ENCODE measurements around the gene RASGRF1. TPM values are rescaled to one million over a fixed set of nuclear protein-coding genes. Genes with fewer than 3 reads are reported as not detected.

The RASGRF1 gene
- total RNA-seq, 4 donors from 2014 or later, result 0.13 to 0.23 TPM; not detected in 2

GRCh38 chr15:79122991-79123390, 32.4 kb upstream of the RASGRF1 start:
- no peak for ATAC-seq
- Histone ChIP-seq H3K9me3 (no peaks in the 10 kb centered on the region), H3K4me1 (no peaks in the 10 kb centered on the region), H3K4me3 (no peak overlapping the region), H3K27ac (no peak overlapping the region), H3K36me3 (no peaks in the 10 kb centered on the region), H3K27me3 (no peaks in the 10 kb centered on the region)
- no peak for TF ChIP-seq EP300 (IDR thresholded peaks at IDR 0.05)
- no peak for TF ChIP-seq POLR2AphosphoS5 (IDR thresholded peaks at IDR 0.05)
- TF ChIP-seq POLR2A (IDR thresholded peaks at IDR 0.05), result no peak
- TF ChIP-seq CTCF (IDR thresholded peaks at IDR 0.05), result no peak
- WGBS, 2 donors (ENCODE audit: low coverage in 1 of 2), result 17 to 75% methylated on average over 1 to 9 of the region's 12 CpGs

GRCh38 chr15:79122391-79122790, 31.8 kb upstream of the RASGRF1 start:
- Histone ChIP-seq H3K9me3 (no peaks in the 10 kb centered on the region), H3K4me3 (no peak overlapping the region), H3K36me3 (no peaks in the 10 kb centered on the region), H3K4me1 (no peaks in the 10 kb centered on the region), H3K27ac (no peak overlapping the region), H3K27me3 (no peaks in the 10 kb centered on the region)
- TF ChIP-seq CTCF (IDR thresholded peaks at IDR 0.05) (no peak), POLR2AphosphoS5 (IDR thresholded peaks at IDR 0.05) (no peak), EP300 (IDR thresholded peaks at IDR 0.05) (no peak)
- 85 to 95% methylated on average over 2 to 3 of the region's 5 CpGs for WGBS, 2 donors (ENCODE audit: low coverage in 1 of 2)
- no peak for ATAC-seq

GRCh38 chr15:79121571-79121970, 31.0 kb upstream of the RASGRF1 start:
- no peak for ATAC-seq

GRCh38 chr15:79117442-79118204, 27.0 kb upstream of the RASGRF1 start:
- Histone ChIP-seq H3K9me3 (peaks cover 0 to 8% (median 0%) of the 10 kb centered on the region in 3 donors), H3K36me3 (no peaks in the 10 kb centered on the region), H3K4me3 (no peak overlapping the region), H3K27ac (no peak overlapping the region), H3K27me3 (peaks cover 8% of the 10 kb centered on the region), H3K4me1 (peaks cover 0 to 4% (median 0%) of the 10 kb centered on the region in 3 donors)
- ATAC-seq, result no peak
- TF ChIP-seq POLR2AphosphoS5 (IDR thresholded peaks at IDR 0.05), result no peak
- no peak for TF ChIP-seq POLR2A (IDR thresholded peaks at IDR 0.05)
- no peak for TF ChIP-seq CTCF (IDR thresholded peaks at IDR 0.05)
- TF ChIP-seq EP300 (IDR thresholded peaks at IDR 0.05), result no peak
- WGBS, 2 donors (ENCODE audit: low coverage in 1 of 2), result 40 to 60% methylated on average over 1 to 3 of the region's 3 CpGs

More at GRCh38 chr15:79121571-79121970, 31.0 kb upstream of the RASGRF1 start:
- no peak overlapping the region for H3K4me3 ChIP-seq
- H3K4me1 ChIP-seq, result no peaks in the 10 kb centered on the region
- no peak overlapping the region for H3K27ac ChIP-seq
- WGBS, 2 donors (ENCODE audit: low coverage in 1 of 2), result 82% methylated on average over 5 to 7 of the region's 7 CpGs
- H3K36me3 ChIP-seq, result no peaks in the 10 kb centered on the region
- H3K9me3 ChIP-seq, result no peaks in the 10 kb centered on the region
- TF ChIP-seq POLR2AphosphoS5 (IDR thresholded peaks at IDR 0.05) (no peak), EP300 (IDR thresholded peaks at IDR 0.05) (no peak), CTCF (IDR thresholded peaks at IDR 0.05) (no peak), POLR2A (IDR thresholded peaks at IDR 0.05) (no peak)
- no peaks in the 10 kb centered on the region for H3K27me3 ChIP-seq

GRCh38 chr15:79116771-79117170, 26.2 kb upstream of the RASGRF1 start:
- peaks cover 0 to 4% (median 0%) of the 10 kb centered on the region in 3 donors for H3K4me1 ChIP-seq
- H3K27me3 ChIP-seq, result peaks cover 11% of the 10 kb centered on the region
- no peak overlapping the region for H3K4me3 ChIP-seq
- no peak for ATAC-seq
- H3K36me3 ChIP-seq, result no peaks in the 10 kb centered on the region
- no peak overlapping the region for H3K27ac ChIP-seq
- TF ChIP-seq POLR2A (IDR thresholded peaks at IDR 0.05), result no peak
- no peak for TF ChIP-seq CTCF (IDR thresholded peaks at IDR 0.05)
- TF ChIP-seq EP300 (IDR thresholded peaks at IDR 0.05), result no peak
- TF ChIP-seq POLR2AphosphoS5 (IDR thresholded peaks at IDR 0.05), result no peak
- peaks cover 0 to 8% (median 0%) of the 10 kb centered on the region in 3 donors for H3K9me3 ChIP-seq
- WGBS, 2 donors (ENCODE audit: low coverage in 1 of 2), result 89% methylated on average over 3 of the region's 4 CpGs; no CpG with 5 or more reads in 1 of the 2 donors
